GM12878 (cell line): ENCODE results near the gene VSIG10. TPM values are rescaled to one million over a fixed set of nuclear protein-coding genes. Genes with fewer than 3 reads are reported as not detected.
A peak's percentile ranks its signal among the peaks of the same experiment; 100 is the strongest.

ENCODE experiments used
- ATF2 ChIP-seq: IDR thresholded peaks from 2 replicates; pipeline ENCODE4 v1.6.1; 2012; ENCODE audit warnings: low read length, inconsistent platforms
- BCL11A ChIP-seq: IDR thresholded peaks from 2 replicates; pipeline ENCODE4 v1.6.1; 2011; ENCODE audit warnings: low read depth, low read length
- BCLAF1 ChIP-seq: fragments of 450-650 bp; IDR thresholded peaks from 2 replicates; pipeline ENCODE4 v1.6.1; 2017; ENCODE audit warnings: antibody characterized with exemption, mild to moderate bottlenecking, moderate library complexity
- CBFB ChIP-seq: IDR thresholded peaks from 2 replicates; pipeline ENCODE4 v1.6.1; 2016; ENCODE audit warnings: antibody characterized with exemption, low read depth
- HCFC1 ChIP-seq: fragments of 150-350 bp; IDR thresholded peaks from 2 replicates; pipeline ENCODE4 v1.6.1; 2014; ENCODE audit warnings: low read length
- KLF5 ChIP-seq: fragments of 450-650 bp; IDR thresholded peaks from 2 replicates; pipeline ENCODE4 v1.6.1; 2014; ENCODE audit warnings: mild to moderate bottlenecking; ENCODE audit not compliant: partially characterized antibody
- NFYA ChIP-seq: IDR thresholded peaks from 2 replicates; pipeline ENCODE4 v1.6.1; 2011; ENCODE audit warnings: low read depth, mild to moderate bottlenecking, low read length, improper control_type of control experiment, borderline replicate concordance
- POLR2AphosphoS2 ChIP-seq: IDR thresholded peaks from 2 replicates; pipeline ENCODE4 v1.6.1; 2011; ENCODE audit warnings: low read depth, mild to moderate bottlenecking, low read length, improper control_type of control experiment, moderate library complexity
- POLR2AphosphoS5 ChIP-seq: IDR thresholded peaks from 2 replicates; pipeline ENCODE4 v1.6.1; 2011; ENCODE audit warnings: mild to moderate bottlenecking, low read length, inconsistent platforms
- RELA ChIP-seq: fragments of 450-650 bp; IDR thresholded peaks from 2 replicates; pipeline ENCODE4 v1.8.0; 2014; ENCODE audit warnings: borderline replicate concordance; ENCODE audit not compliant: partially characterized antibody
- SIN3A ChIP-seq: IDR thresholded peaks from 2 replicates; pipeline ENCODE4 v1.6.1; 2012; ENCODE audit warnings: low read depth, low read length, improper control_type of control experiment
- STAT1 ChIP-seq: fragments of 450-650 bp; conservative IDR thresholded peaks from 2 replicates; pipeline ENCODE4 v1.6.1; 2014; ENCODE audit warnings: antibody characterized with exemption, mild to moderate bottlenecking
- STAT3 ChIP-seq: IDR thresholded peaks from 2 replicates; pipeline ENCODE4 v1.6.1; 2011; ENCODE audit warnings: low read depth, low read length, improper control_type of control experiment
- SUPT20H ChIP-seq: IDR thresholded peaks from 2 replicates; pipeline ENCODE4 v1.6.1; 2011; ENCODE audit warnings: low read depth, mild to moderate bottlenecking, low read length, moderate library complexity, borderline replicate concordance; ENCODE audit not compliant: control insufficient read depth
- USF1 ChIP-seq: IDR thresholded peaks from 2 replicates; pipeline ENCODE4 v1.6.1; 2011; ENCODE audit warnings: borderline replicate concordance, low read depth, mild to moderate bottlenecking, moderate library complexity, mixed read lengths, low read length; ENCODE audit not compliant: insufficient read depth; ENCODE audit errors: extremely low read length
- USF2 ChIP-seq: IDR thresholded peaks from 2 replicates; pipeline ENCODE4 v1.6.1; 2011; ENCODE audit warnings: low read depth, low read length, improper control_type of control experiment, borderline replicate concordance
- YBX1 ChIP-seq: fragments of 450-650 bp; IDR thresholded peaks from 2 replicates; pipeline ENCODE4 v1.6.1; 2016; ENCODE audit warnings: antibody characterized with exemption
- YY1 ChIP-seq: IDR thresholded peaks from 2 replicates; pipeline ENCODE4 v1.6.1; 2011; ENCODE audit warnings: low read depth, mild to moderate bottlenecking, low read length
- ZBTB40 ChIP-seq: fragments of 450-650 bp; IDR thresholded peaks from 2 replicates; pipeline ENCODE4 v1.6.1; 2016; ENCODE audit warnings: mild to moderate bottlenecking, moderate library complexity, borderline replicate concordance
- ZNF217 ChIP-seq: fragments of 450-650 bp; IDR thresholded peaks from 2 replicates; pipeline ENCODE4 v1.6.1; 2017; ENCODE audit warnings: antibody characterized with exemption, mild to moderate bottlenecking
- polyA plus RNA-seq, 11 experiments: library from polyadenylated mRNA; depleted of rRNA in 4 of 11; unstranded in 6 of 11; stranded (reverse) in 5 of 11; fragments of >200 nt; fragmentation: Nextera tagmentation in 4 of 11; fragmentation: Illumina TruSeq in 1 of 11; extraction: Ambion mirVana in 4 of 11; extraction: Trizol in 1 of 11; gene quantifications; 1 replicate in 1 of 11; 2 replicates in 10 of 11; pipeline versions ENCODE4 v1.2.1 to v1.2.3, GENCODE V29; 2011 to 2016; ENCODE audit warnings: inconsistent platforms in 2 of 11, missing spikeins in 2 of 11, low read depth in 1 of 11
- total RNA-seq, 4 experiments: library from RNA; depleted of rRNA in 3 of 4; stranded (reverse); fragments of >200 nt in 3 of 4; fragmentation: Illumina TruSeq in 1 of 4; extraction: Trizol in 1 of 4; gene quantifications; 2 replicates each; pipeline versions ENCODE4 v1.2.1 to v1.2.3, GENCODE V29; 2013 to 2021

VSIG10 gene
- total and polyA plus RNA-seq, 10 of the 15 experiments (the other 5 are each of a cell fraction or from before 2014, with no cell fraction given): 3.4 to 10.2 (median 5.8) TPM

GRCh38 chr12:118135788-118136558 lies 32.2 kb upstream of the VSIG10 start, which contains the start of gene PEBP1 (continued):
- TF ChIP-seq ZNF217 (no peak), KLF5 (peak; percentile 27), USF1 (no peak), BCLAF1 (no peak), SUPT20H (no peak), ZBTB40 (no peak), NFYA (no peak), RELA (no peak), SIN3A (no peak; the same call in 1 of the 2 replicates), YY1 (peak; percentile 50; the same call in 1 of the 2 replicates), ATF2 (no peak), USF2 (no peak), POLR2AphosphoS5 (peak; percentile 95), POLR2AphosphoS2 (0 out of 2 replicates have a peak, but pooled peaks have one; percentile 45), HCFC1 (peak; percentile 39; the same call in 1 of the 2 replicates), STAT1 (no peak), YBX1 (no peak), STAT3 (no peak), CBFB (no peak), BCL11A (no peak)
